OCI-LY1 (cell line): ENCODE measurements around the gene ATG5.

Experiments used
- EZH2 ChIP-seq: fragments of 200-600 bp; sonication (generic), shearing (Covaris generic); IDR thresholded peaks from 2 replicates; pipeline ENCODE4 v1.8.0; 2017; ENCODE audit warnings: borderline replicate concordance, mixed run types, mild to moderate bottlenecking, antibody characterized with exemption, low read length, moderate library complexity, mixed read lengths
- TF ChIP-seq, protein P1 (sequence below): fragments of 200-600 bp; sonication (generic), shearing (Covaris generic); IDR thresholded peaks from 2 replicates; pipeline ENCODE4 v1.5.1; 2017; ENCODE audit warnings: mild to moderate bottlenecking, antibody characterized with exemption, low read length, moderate library complexity, mixed read lengths

- TF ChIP-seq EZH2, result no peak
- TF ChIP-seq, protein P1, sequence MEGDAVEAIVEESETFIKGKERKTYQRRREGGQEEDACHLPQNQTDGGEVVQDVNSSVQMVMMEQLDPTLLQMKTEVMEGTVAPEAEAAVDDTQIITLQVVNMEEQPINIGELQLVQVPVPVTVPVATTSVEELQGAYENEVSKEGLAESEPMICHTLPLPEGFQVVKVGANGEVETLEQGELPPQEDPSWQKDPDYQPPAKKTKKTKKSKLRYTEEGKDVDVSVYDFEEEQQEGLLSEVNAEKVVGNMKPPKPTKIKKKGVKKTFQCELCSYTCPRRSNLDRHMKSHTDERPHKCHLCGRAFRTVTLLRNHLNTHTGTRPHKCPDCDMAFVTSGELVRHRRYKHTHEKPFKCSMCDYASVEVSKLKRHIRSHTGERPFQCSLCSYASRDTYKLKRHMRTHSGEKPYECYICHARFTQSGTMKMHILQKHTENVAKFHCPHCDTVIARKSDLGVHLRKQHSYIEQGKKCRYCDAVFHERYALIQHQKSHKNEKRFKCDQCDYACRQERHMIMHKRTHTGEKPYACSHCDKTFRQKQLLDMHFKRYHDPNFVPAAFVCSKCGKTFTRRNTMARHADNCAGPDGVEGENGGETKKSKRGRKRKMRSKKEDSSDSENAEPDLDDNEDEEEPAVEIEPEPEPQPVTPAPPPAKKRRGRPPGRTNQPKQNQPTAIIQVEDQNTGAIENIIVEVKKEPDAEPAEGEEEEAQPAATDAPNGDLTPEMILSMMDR, result no peak
These were observed 30.8 kb upstream of the ATG5 start for GRCh38 chr6:106356378-106356777.
